ENCODE data around the gene NATD1.

DNA sequence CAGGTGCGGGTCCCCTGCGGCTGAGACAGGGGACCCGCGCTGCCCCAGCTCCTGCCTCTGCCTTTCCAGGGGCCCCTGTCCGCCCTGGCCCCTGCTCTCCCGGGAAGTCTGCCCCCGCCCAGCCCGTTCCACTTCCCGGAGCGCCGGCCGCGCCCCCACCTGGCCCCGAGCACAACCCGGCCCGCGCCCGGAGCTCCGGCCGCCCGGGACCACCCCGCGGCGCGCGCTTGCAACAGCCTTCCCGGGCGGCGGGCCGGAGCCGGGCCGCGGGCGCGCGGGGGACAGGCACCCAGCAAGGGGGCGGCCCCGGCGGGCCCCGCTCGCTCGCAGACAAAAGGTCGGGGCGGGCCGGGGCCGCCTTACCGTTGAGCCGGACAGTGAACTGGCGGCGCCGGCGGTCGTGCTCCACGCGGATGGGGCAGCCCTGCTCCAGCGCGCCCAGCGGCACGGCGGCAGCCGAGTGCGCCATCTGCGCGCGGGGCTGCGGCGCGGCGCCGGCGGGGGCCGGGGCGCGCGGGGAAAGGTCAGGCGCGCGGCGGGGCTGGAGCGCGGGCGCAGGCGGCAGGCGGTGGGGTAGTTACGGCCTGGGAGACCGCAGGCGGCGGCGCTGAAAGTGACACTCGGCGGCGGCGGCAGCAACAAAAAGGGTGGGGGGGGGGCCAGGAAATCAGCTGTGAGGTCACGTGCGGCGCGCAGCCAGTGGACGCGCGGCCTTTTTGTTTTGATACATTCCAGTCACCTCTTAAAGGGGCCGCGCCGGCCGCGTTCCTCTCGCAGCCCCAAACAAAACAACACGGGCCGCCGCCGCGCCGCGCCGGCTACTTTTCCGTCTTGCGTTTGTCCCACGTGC lies at the start of gene NATD1:
- TF ChIP-seq EZH2 (IDR thresholded peaks at IDR 0.05) = no peak
- TF ChIP-seq POLR2AphosphoS5 (IDR thresholded peaks at IDR 0.05; ENCODE audit: borderline replicate concordance, low read depth, low read length) = no peak
- no peak for TF ChIP-seq FOXP2 (optimal IDR thresholded peaks at IDR 0.05; ENCODE audit: control extremely low read depth, extremely low read length, insufficient read depth)

All from SK-N-MC (cell line).